ENCODE data around the gene ORAI3. TPM values are rescaled to one million over a fixed set of nuclear protein-coding genes. Genes with fewer than 3 reads are reported as not detected.
A peak's percentile ranks its signal among the peaks of the same experiment; 100 is the strongest.

The ORAI3 gene
- total and polyA plus RNA-seq, 2 of the 13 experiments (the other 11 are each of a cell fraction or from before 2014, with no cell fraction given) = 11.4 to 32.0 TPM

DNA sequence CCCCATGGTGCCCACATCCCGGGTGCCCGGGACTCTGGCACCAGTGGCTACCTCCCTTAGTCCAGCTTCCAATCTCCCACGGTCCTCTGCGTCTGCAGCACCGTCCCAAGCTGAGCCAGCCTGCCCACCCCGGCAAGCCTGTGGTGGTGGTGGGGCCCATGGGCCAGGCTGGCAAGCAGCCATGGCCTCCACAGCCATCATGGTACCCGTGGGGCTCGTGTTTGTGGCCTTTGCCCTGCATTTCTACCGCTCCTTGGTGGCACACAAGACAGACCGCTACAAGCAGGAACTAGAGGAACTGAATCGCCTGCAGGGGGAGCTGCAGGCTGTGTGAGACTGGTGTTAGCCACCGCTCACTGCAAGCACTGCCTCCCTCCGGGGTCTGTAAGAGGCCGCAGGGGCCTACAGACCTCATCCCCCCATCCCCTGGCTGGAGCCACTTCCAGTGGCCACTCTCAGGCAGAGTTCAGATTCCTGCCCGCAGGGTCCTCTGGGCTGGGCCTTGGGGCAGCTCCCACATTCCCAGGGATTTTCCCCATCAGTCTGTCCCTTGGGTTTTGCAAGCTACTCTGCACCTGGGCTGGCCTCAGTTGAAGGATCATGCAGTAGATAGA is 4.8 kb downstream of the ORAI3 start (continued):
- TF ChIP-seq, protein P1, sequence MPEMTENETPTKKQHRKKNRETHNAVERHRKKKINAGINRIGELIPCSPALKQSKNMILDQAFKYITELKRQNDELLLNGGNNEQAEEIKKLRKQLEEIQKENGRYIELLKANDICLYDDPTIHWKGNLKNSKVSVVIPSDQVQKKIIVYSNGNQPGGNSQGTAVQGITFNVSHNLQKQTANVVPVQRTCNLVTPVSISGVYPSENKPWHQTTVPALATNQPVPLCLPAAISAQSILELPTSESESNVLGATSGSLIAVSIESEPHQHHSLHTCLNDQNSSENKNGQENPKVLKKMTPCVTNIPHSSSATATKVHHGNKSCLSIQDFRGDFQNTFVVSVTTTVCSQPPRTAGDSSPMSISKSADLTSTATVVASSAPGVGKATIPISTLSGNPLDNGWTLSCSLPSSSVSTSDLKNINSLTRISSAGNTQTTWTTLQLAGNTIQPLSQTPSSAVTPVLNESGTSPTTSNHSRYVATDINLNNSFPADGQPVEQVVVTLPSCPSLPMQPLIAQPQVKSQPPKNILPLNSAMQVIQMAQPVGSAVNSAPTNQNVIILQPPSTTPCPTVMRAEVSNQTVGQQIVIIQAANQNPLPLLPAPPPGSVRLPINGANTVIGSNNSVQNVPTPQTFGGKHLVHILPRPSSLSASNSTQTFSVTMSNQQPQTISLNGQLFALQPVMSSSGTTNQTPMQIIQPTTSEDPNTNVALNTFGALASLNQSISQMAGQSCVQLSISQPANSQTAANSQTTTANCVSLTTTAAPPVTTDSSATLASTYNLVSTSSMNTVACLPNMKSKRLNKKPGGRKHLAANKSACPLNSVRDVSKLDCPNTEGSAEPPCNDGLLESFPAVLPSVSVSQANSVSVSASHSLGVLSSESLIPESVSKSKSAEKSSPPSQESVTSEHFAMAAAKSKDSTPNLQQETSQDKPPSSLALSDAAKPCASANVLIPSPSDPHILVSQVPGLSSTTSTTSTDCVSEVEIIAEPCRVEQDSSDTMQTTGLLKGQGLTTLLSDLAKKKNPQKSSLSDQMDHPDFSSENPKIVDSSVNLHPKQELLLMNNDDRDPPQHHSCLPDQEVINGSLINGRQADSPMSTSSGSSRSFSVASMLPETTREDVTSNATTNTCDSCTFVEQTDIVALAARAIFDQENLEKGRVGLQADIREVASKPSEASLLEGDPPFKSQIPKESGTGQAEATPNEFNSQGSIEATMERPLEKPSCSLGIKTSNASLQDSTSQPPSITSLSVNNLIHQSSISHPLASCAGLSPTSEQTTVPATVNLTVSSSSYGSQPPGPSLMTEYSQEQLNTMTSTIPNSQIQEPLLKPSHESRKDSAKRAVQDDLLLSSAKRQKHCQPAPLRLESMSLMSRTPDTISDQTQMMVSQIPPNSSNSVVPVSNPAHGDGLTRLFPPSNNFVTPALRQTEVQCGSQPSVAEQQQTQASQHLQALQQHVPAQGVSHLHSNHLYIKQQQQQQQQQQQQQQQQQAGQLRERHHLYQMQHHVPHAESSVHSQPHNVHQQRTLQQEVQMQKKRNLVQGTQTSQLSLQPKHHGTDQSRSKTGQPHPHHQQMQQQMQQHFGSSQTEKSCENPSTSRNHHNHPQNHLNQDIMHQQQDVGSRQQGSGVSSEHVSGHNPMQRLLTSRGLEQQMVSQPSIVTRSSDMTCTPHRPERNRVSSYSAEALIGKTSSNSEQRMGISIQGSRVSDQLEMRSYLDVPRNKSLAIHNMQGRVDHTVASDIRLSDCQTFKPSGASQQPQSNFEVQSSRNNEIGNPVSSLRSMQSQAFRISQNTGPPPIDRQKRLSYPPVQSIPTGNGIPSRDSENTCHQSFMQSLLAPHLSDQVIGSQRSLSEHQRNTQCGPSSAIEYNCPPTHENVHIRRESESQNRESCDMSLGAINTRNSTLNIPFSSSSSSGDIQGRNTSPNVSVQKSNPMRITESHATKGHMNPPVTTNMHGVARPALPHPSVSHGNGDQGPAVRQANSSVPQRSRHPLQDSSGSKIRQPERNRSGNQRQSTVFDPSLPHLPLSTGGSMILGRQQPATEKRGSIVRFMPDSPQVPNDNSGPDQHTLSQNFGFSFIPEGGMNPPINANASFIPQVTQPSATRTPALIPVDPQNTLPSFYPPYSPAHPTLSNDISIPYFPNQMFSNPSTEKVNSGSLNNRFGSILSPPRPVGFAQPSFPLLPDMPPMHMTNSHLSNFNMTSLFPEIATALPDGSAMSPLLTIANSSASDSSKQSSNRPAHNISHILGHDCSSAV (CRISPR knock-in tag; IDR thresholded peaks at IDR 0.05; ENCODE audit: borderline replicate concordance) = no peak
- TF ChIP-seq RBM22 (optimal IDR thresholded peaks at IDR 0.05; ENCODE audit: low read length) = peak; percentile 46

GRCh38 chr16:30954993-30955392 is 6.1 kb downstream of the ORAI3 start:
- Histone ChIP-seq H3K9ac (ENCODE audit: insufficient read depth, low read depth, low read length) (peak overlapping the region; percentile 38), H3K36me3 (replicated peaks in 1 of 2; ENCODE audit: control insufficient read depth in 1 of 2, insufficient read depth in 2 of 2, low read length in 2 of 2) (peaks cover 5 to 12% of the 10 kb centered on the region in 2 experiments), H3K27ac (ENCODE audit: extremely low read length, insufficient read depth, low read length) (peak overlapping the region; percentile 97), H3K79me2 (ENCODE audit: insufficient read depth, low read length) (peaks cover 13% of the 10 kb centered on the region), H2AFZ (ENCODE audit: low read length) (no peak overlapping the region), H3K9me3 (ENCODE audit: low read length) (no peaks in the 10 kb centered on the region), H3K4me2 (ENCODE audit: low read depth, low read length) (peak overlapping the region; percentile 80), H3K4me3 (replicated peaks in 1 of 3; ENCODE audit: insufficient read depth in 1 of 3, low read depth in 2 of 3, low read length in 3 of 3) (peak overlapping the region in 1 of 3 experiments; percentile 34; a peak in 2 of 6 replicates), H4K20me1 (ENCODE audit: insufficient read depth, low read length) (peaks cover 5% of the 10 kb centered on the region; the same call in 1 of the 2 replicates), H3K4me1 (ENCODE audit: insufficient read depth, low read length) (peaks cover 78% of the 10 kb centered on the region), H3K27me3 (ENCODE audit: control insufficient read depth in 1 of 2, insufficient read depth in 2 of 2, low read length in 2 of 2) (no peaks in the 10 kb centered on the region; a peak in 1 of 5 replicates)
- intact Hi-C loops (cut with micrococcal nuclease; ENCODE audit: unreplicated experiment) (loop anchor here (10.0 kb wide), 2 partner anchors 140 to 190 kb away; partner anchors contain the start of gene VKORC1), in situ Hi-C loops (cut with HindIII; ENCODE audit: extremely low pct_ligation_motif_present, low pct_unique_long_range_greater_than_20kb) (no loop called here)
- no peak; the same call in 2 of the 3 replicates for ATAC-seq
- ChIA-PET CTCF (ENCODE audit: low intra/inter-chr PET ratio, low total read pairs) (no interaction called here), POLR2A (interaction anchor here (0.6 to 3.1 kb wide), 13 partner anchors 12 to 207 kb away, joined by 3 to 20 read pairs (median 5); partner anchors contain the start of genes HSD3B7, KAT8, PHKG2 and STX4)
- peak; percentile 72 for FAIRE-seq
- WGBS (ENCODE audit: low lambda C conversion rate) = 1% methylated on average over 8 of the region's 8 CpGs
- no TSS peak for BruUV-seq (replicated peaks)
- peak; percentile 69 for DNase-seq (ENCODE audit: low spot score)
- TF ChIP-seq, protein P2, sequence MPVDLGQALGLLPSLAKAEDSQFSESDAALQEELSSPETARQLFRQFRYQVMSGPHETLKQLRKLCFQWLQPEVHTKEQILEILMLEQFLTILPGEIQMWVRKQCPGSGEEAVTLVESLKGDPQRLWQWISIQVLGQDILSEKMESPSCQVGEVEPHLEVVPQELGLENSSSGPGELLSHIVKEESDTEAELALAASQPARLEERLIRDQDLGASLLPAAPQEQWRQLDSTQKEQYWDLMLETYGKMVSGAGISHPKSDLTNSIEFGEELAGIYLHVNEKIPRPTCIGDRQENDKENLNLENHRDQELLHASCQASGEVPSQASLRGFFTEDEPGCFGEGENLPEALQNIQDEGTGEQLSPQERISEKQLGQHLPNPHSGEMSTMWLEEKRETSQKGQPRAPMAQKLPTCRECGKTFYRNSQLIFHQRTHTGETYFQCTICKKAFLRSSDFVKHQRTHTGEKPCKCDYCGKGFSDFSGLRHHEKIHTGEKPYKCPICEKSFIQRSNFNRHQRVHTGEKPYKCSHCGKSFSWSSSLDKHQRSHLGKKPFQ (CRISPR knock-in tag; IDR thresholded peaks at IDR 0.05; ENCODE audit: insufficient replicate concordance) = peak; percentile 50
- TF ChIP-seq NAIF1 (CRISPR knock-in tag; IDR thresholded peaks at IDR 0.05; ENCODE audit: borderline replicate concordance) = no peak
- TF ChIP-seq RBFOX2 (IDR thresholded peaks at IDR 0.05; ENCODE audit: low read depth, low read length) = 0 out of 2 replicates have a peak, but pooled peaks have one; percentile 21
- TF ChIP-seq HDAC1 (CRISPR knock-in tag; IDR thresholded peaks at IDR 0.05) = peak; percentile 48; the same call in 1 of the 2 replicates
- TF ChIP-seq ZNF713 (CRISPR knock-in tag; IDR thresholded peaks at IDR 0.05) = no peak
- TF ChIP-seq ZNF549 (CRISPR knock-in tag; IDR thresholded peaks at IDR 0.05) = no peak
- no peak for TF ChIP-seq TARDBP (CRISPR knock-in tag; IDR thresholded peaks at IDR 0.05)
- no peak for TF ChIP-seq SYNCRIP (IDR thresholded peaks at IDR 0.05; ENCODE audit: insufficient read depth, low read depth, low read length)
- no peak for TF ChIP-seq RORA (CRISPR knock-in tag; IDR thresholded peaks at IDR 0.05)
- peak; percentile 71 for TF ChIP-seq ZNF430 (CRISPR knock-in tag; IDR thresholded peaks at IDR 0.05)
